Stimulated activated CD8-positive, alpha-beta memory T cell treated with anti-CD3 and anti-CD28 coated beads, Interleukin-7, amount 100 ng/mL, for 4 hours (primary cell): ENCODE measurements around the gene COL18A1.
"Not testable (repeated sequence)": the region's sequence is repeated elsewhere in the genome, so short reads cannot be mapped to it uniquely, and the experiment has no call there.

Source experiments
- DNase-seq, 2 donors: peaks; one replicate each; pipeline ENCODE4 v3.0.0-alpha.2; 2020; ENCODE audit warnings: low read depth in 2 of 2

COL18A1 gene

GRCh38 chr21:45367402-45368351, 37.3 kb upstream of the COL18A1 start:
- no peak for DNase-seq

GRCh38 chr21:45369018-45369417, 35.9 kb upstream of the COL18A1 start:
- not testable (repeated sequence) for DNase-seq

- DNase-seq: no peak
Measured at GRCh38 chr21:45370575-45370974, 34.4 kb upstream of the COL18A1 start.

- no peak for DNase-seq
Measured at GRCh38 chr21:45371081-45371480, 33.9 kb upstream of the COL18A1 start.

- no peak for DNase-seq
Measured at GRCh38 chr21:45371655-45372054, 33.3 kb upstream of the COL18A1 start.

GRCh38 chr21:45372732-45373355, 32.1 kb upstream of the COL18A1 start:
- no peak for DNase-seq

- no peak for DNase-seq
Measured at GRCh38 chr21:45373991-45374816, 30.8 kb upstream of the COL18A1 start.

- DNase-seq: no peak
Measured at GRCh38 chr21:45374826-45375455, 30.0 kb upstream of the COL18A1 start.

- DNase-seq: no peak
Measured at GRCh38 chr21:45376459-45377324, 28.3 kb upstream of the COL18A1 start.

- no peak for DNase-seq
Measured at GRCh38 chr21:45377325-45377709, 27.6 kb upstream of the COL18A1 start.

- no peak for DNase-seq
Measured at GRCh38 chr21:45377866-45378257, 27.1 kb upstream of the COL18A1 start.

GRCh38 chr21:45378258-45378966, 26.6 kb upstream of the COL18A1 start:
- DNase-seq: no peak

GRCh38 chr21:45379171-45379900, 25.6 kb upstream of the COL18A1 start:
- no peak for DNase-seq

- DNase-seq: no peak
Measured at GRCh38 chr21:45379901-45380330, 25.0 kb upstream of the COL18A1 start.

- no peak for DNase-seq
Measured at GRCh38 chr21:45380566-45380965, 24.4 kb upstream of the COL18A1 start.

GRCh38 chr21:45381036-45381787, 23.8 kb upstream of the COL18A1 start:
- no peak for DNase-seq

GRCh38 chr21:45381865-45382696, 22.9 kb upstream of the COL18A1 start:
- DNase-seq: no peak

GRCh38 chr21:45382697-45382997, 22.3 kb upstream of the COL18A1 start:
- no peak for DNase-seq
